SK-N-SH (cell line): ENCODE results near the gene NAT9. TPM values are rescaled to one million over a fixed set of nuclear protein-coding genes. Genes with fewer than 3 reads are reported as not detected.

Experiments used
- CTCF ChIA-PET: fragments of 300-600, 350-600 bp; formaldehyde crosslinking; extraction: SDS; loops from one replicate; lab custom pipeline; 2021; lab: Yijun Ruan, JAX
- POLR2A ChIA-PET: fragments of 350-600 bp; sonication (Branson Sonifier 250); formaldehyde crosslinking; extraction: SDS; loops from one replicate; lab custom pipeline; 2020; ENCODE audit warnings: antibody characterized with exemption, inconsistent platforms; lab: Yijun Ruan, JAX
- DNase-seq: peaks from one replicate; pipeline ENCODE4 v3.0.0; 2012
- H2AFZ ChIP-seq: fragments of 200-600 bp; sonication (generic); 2 replicates; pipeline ENCODE4 v1.8.1; 2016; ENCODE audit warnings: antibody characterized with exemption, mild to moderate bottlenecking, low read depth
- H3F3A ChIP-seq: fragments of 200-600 bp; sonication (generic); replicated peaks from 2 replicates; pipeline ENCODE3; 2016; ENCODE audit warnings: antibody characterized with exemption, mild to moderate bottlenecking; ENCODE audit not compliant: insufficient read depth
- H3K27ac ChIP-seq, 2 experiments: fragments of 200-500 bp in 1 of 2; fragments of 200-600 bp in 1 of 2; sonication (Bioruptor generic) in 1 of 2; sonication (generic), shearing (Covaris generic) in 1 of 2; 2 replicates each; pipeline versions ENCODE4 v1.5.1 to v1.6.1; 2014 to 2016; ENCODE audit warnings: low read depth in 2 of 2, inconsistent platforms in 1 of 2, low read length in 1 of 2, mild to moderate bottlenecking in 1 of 2, mixed read lengths in 1 of 2
- H3K27me3 ChIP-seq: fragments of 200-600 bp; sonication (generic), shearing (Covaris generic); 2 replicates; pipeline ENCODE4 v1.6.1; 2016; ENCODE audit warnings: mixed run types; ENCODE audit not compliant: insufficient read depth
- H3K36me3 ChIP-seq, 2 experiments: fragments of 200-500 bp in 1 of 2; fragments of 200-600 bp in 1 of 2; sonication (Bioruptor generic) in 1 of 2; sonication (generic) in 1 of 2; replicated peaks in 1 of 2; 2 replicates each; pipeline versions ENCODE3 to v1.5.1; 2014 to 2016; ENCODE audit warnings: low read length in 1 of 2, mild to moderate bottlenecking in 1 of 2; ENCODE audit not compliant: insufficient read depth in 2 of 2, control insufficient read depth in 1 of 2
- H3K4me1 ChIP-seq, 2 experiments: fragments of 200-500 bp in 1 of 2; fragments of 200-600 bp in 1 of 2; sonication (Bioruptor generic) in 1 of 2; sonication (generic), shearing (Covaris generic) in 1 of 2; 2 replicates each; pipeline versions ENCODE4 v1.5.1 to v1.6.1; 2014 to 2016; ENCODE audit warnings: low read depth in 1 of 2, low read length in 1 of 2, mixed run types in 1 of 2; ENCODE audit not compliant: insufficient read depth in 2 of 2, control insufficient read depth in 1 of 2
- H3K4me2 ChIP-seq: fragments of 200-600 bp; sonication (generic), shearing (Covaris generic); 2 replicates; pipeline ENCODE4 v1.6.1; 2017; ENCODE audit warnings: mixed run types
- H3K4me3 ChIP-seq, 2 experiments: fragments of 200-500 bp in 1 of 2; fragments of 200-600 bp in 1 of 2; sonication (Bioruptor generic) in 1 of 2; sonication (generic), shearing (Covaris generic) in 1 of 2; 2 replicates each; pipeline versions ENCODE4 v1.5.1 to v1.8.1; 2014 to 2016; ENCODE audit warnings: low read depth in 2 of 2, inconsistent platforms in 1 of 2, low read length in 1 of 2, mild to moderate bottlenecking in 1 of 2, mixed read lengths in 1 of 2, moderate library complexity in 1 of 2
- H3K79me2 ChIP-seq: fragments of 200-600 bp; sonication (generic); 2 replicates; pipeline ENCODE4 v1.8.1; 2017; ENCODE audit warnings: mild to moderate bottlenecking; ENCODE audit not compliant: insufficient read depth
- H3K9ac ChIP-seq: fragments of 200-600 bp; sonication (generic); 2 replicates; pipeline ENCODE4 v1.6.1; 2017; ENCODE audit warnings: mixed run types
- H3K9me2 ChIP-seq: fragments of 200-600 bp; sonication (generic); 2 replicates; pipeline ENCODE4 v1.6.1; 2017; ENCODE audit warnings: mixed run types
- H3K9me3 ChIP-seq: fragments of 200-600 bp; sonication (generic); 2 replicates; pipeline ENCODE4 v1.6.1; 2017; ENCODE audit warnings: mixed run types, mild to moderate bottlenecking, moderate library complexity
- H4K20me1 ChIP-seq: fragments of 200-600 bp; sonication (generic); 2 replicates; pipeline ENCODE4 v1.6.1; 2017; ENCODE audit warnings: mild to moderate bottlenecking, mixed run types; ENCODE audit not compliant: insufficient read depth
- CTCF ChIP-seq: fragments of 200-600 bp; sonication (generic); IDR thresholded peaks from 2 replicates; pipeline ENCODE4 v1.6.1; 2017; ENCODE audit warnings: antibody characterized with exemption, mild to moderate bottlenecking, moderate library complexity
- ELF1 ChIP-seq: IDR thresholded peaks from 2 replicates; pipeline ENCODE4 v1.4.0; 2012
- EP300 ChIP-seq, 2 experiments: IDR thresholded peaks; 2 replicates each; pipeline versions ENCODE4 v1.4.0 to v1.6.1; 2012; ENCODE audit warnings: borderline replicate concordance in 1 of 2, low read depth in 1 of 2, low read length in 1 of 2
- FOSL2 ChIP-seq: IDR thresholded peaks from 2 replicates; pipeline ENCODE4 v1.4.0; 2012; ENCODE audit warnings: low read depth, mild to moderate bottlenecking, moderate library complexity, borderline replicate concordance
- FOXJ3 ChIP-seq: sonication (generic); formaldehyde crosslinking; IDR thresholded peaks from 2 replicates; pipeline ENCODE4 v1.5.1; 2020; ENCODE audit warnings: mild to moderate bottlenecking, missing genetic modification reagents
- JUND ChIP-seq: IDR thresholded peaks from 2 replicates; pipeline ENCODE4 v1.4.0; 2012
- MAX ChIP-seq: IDR thresholded peaks from 2 replicates; pipeline ENCODE4 v1.4.0; 2012; ENCODE audit warnings: low read depth
- POLR2AphosphoS5 ChIP-seq: IDR thresholded peaks from 2 replicates; pipeline ENCODE4 v1.6.1; 2012; ENCODE audit warnings: low read depth, low read length
- RAD21 ChIP-seq: IDR thresholded peaks from 2 replicates; pipeline ENCODE4 v1.6.1; 2012; ENCODE audit warnings: mild to moderate bottlenecking, low read length
- RCOR1 ChIP-seq: fragments of 150-350 bp; IDR thresholded peaks from 2 replicates; pipeline ENCODE4 v1.6.1; 2017; ENCODE audit warnings: antibody characterized with exemption, low read length
- REST ChIP-seq: IDR thresholded peaks from 2 replicates; pipeline ENCODE4 v1.6.1; 2012; ENCODE audit warnings: mild to moderate bottlenecking, low read depth, low read length, moderate library complexity
- RFX5 ChIP-seq: IDR thresholded peaks from 2 replicates; pipeline ENCODE4 v1.6.1; 2012; ENCODE audit warnings: mild to moderate bottlenecking, improper control_type of control experiment, low read length
- SMC3 ChIP-seq: IDR thresholded peaks from 2 replicates; pipeline ENCODE4 v1.6.1; 2012; ENCODE audit warnings: low read depth, low read length, improper control_type of control experiment
- TAF1 ChIP-seq: IDR thresholded peaks from 2 replicates; pipeline ENCODE4 v1.6.1; 2012; ENCODE audit warnings: low read depth, mild to moderate bottlenecking, low read length, moderate library complexity, borderline replicate concordance
- USF1 ChIP-seq: IDR thresholded peaks from 2 replicates; pipeline ENCODE4 v1.4.0; 2012; ENCODE audit warnings: low read depth, borderline replicate concordance
- USF2 ChIP-seq: fragments of 150-350 bp; IDR thresholded peaks from 2 replicates; pipeline ENCODE4 v1.6.1; 2017; ENCODE audit warnings: antibody characterized with exemption, low read length, low read depth, borderline replicate concordance
- WGBS: methylation state at CpG from one replicate; pipeline ENCODE4 v1.1.6; 2017; ENCODE audit warnings: low lambda C conversion rate; 5-methylcytosine and 5-hydroxymethylcytosine counted together
- polyA plus RNA-seq, 3 experiments: library from polyadenylated mRNA; depleted of rRNA; stranded (reverse); fragments of >200 nt; gene quantifications; 2 replicates each; pipeline ENCODE4 v1.2.3, GENCODE V29; 2012

NAT9 gene
- polyA plus RNA-seq, 1 of the 3 experiments (the other 2 are of a cell fraction) = 117 TPM

GRCh38 chr17:74764751-74765286 is 11.3 kb downstream of the NAT9 start:
- no peak overlapping the region for H3K4me3 ChIP-seq
- POLR2A ChIA-PET = interaction anchor here (1.2 to 1.3 kb wide), 2 partner anchors 11 to 15 kb away, joined by 3 to 5 read pairs; partner anchors contain the start of gene NAT9
- H3K36me3 ChIP-seq = peaks cover 0 to 6% of the 10 kb centered on the region in 2 experiments
- H3K79me2 ChIP-seq = no peaks in the 10 kb centered on the region
- H3K9me3 ChIP-seq = no peaks in the 10 kb centered on the region
- TF ChIP-seq EP300 (IDR thresholded peaks at IDR 0.05; ENCODE audit: borderline replicate concordance in 1 of 2, low read depth in 1 of 2, low read length in 1 of 2) (no peak), REST (no peak), ELF1 (no peak), JUND (no peak), RCOR1 (no peak), CTCF (no peak), TAF1 (no peak), MAX (no peak), FOSL2 (no peak), USF2 (no peak), RFX5 (no peak), USF1 (no peak), SMC3 (no peak), RAD21 (no peak), FOXJ3 (CRISPR knock-in tag) (no peak), POLR2AphosphoS5 (no peak)
- no peaks in the 10 kb centered on the region for H3K27me3 ChIP-seq
- H3K4me1 ChIP-seq = peaks cover 33 to 47% of the 10 kb centered on the region in 2 experiments; a peak in 3 of 4 replicates
- WGBS = 91% methylated on average over 4 of the region's 4 CpGs
- H3K9ac ChIP-seq = no peak overlapping the region
- no peak overlapping the region for H2AFZ ChIP-seq
- no peaks in the 10 kb centered on the region for H3K9me2 ChIP-seq
- peaks cover 18% of the 10 kb centered on the region for H3F3A ChIP-seq
- no peak overlapping the region for H3K27ac ChIP-seq
- DNase-seq = no peak
- H4K20me1 ChIP-seq = no peaks in the 10 kb centered on the region; the same call in 1 of the 2 replicates
- CTCF ChIA-PET = interaction anchor here (0.8 to 48.0 kb wide), 5 partner anchors 10 to 108 kb away, joined by 3 to 1361 read pairs (median 19); partner anchors contain the start of genes NAT9, NHERF1 and RAB37
- no peak overlapping the region for H3K4me2 ChIP-seq
